Measurements from ENCODE around the gene SYNE2. TPM values are rescaled to one million over a fixed set of nuclear protein-coding genes. Genes with fewer than 3 reads are reported as not detected.

Gene SYNE2
- total RNA-seq, 1 donor from 2014 or later = 145 TPM

GRCh38 chr14:64092338-64092737 lies 239.5 kb downstream of the SYNE2 start:
- TF ChIP-seq POLR2A (IDR thresholded peaks at IDR 0.05) = no peak
- no peak for TF ChIP-seq POLR2AphosphoS5 (IDR thresholded peaks at IDR 0.05; ENCODE audit: insufficient read depth in 1 of 2, low read depth in 1 of 2)
- no peak for TF ChIP-seq CTCF (IDR thresholded peaks at IDR 0.05)
- H3K27ac ChIP-seq = no peak overlapping the region
- DNase-seq (ENCODE audit: extremely low spot score in 2 of 2) = no peak
- H3K9me3 ChIP-seq = no peaks in the 10 kb centered on the region
- no peaks in the 10 kb centered on the region for H3K27me3 ChIP-seq
- intact Hi-C loops (cut with DNase I) = no loop called here
- H3K4me3 ChIP-seq = no peak overlapping the region
- peaks cover 0 to 10% of the 10 kb centered on the region in 2 donors for H3K36me3 ChIP-seq
- H3K4me1 ChIP-seq = no peaks in the 10 kb centered on the region

GRCh38 chr14:64092940-64093339 lies 240.1 kb downstream of the SYNE2 start:
- H3K27me3 ChIP-seq = no peaks in the 10 kb centered on the region
- DNase-seq (ENCODE audit: extremely low spot score in 2 of 2) = no peak
- H3K36me3 ChIP-seq = peaks cover 0 to 16% of the 10 kb centered on the region in 2 donors
- no peaks in the 10 kb centered on the region for H3K9me3 ChIP-seq
- intact Hi-C loops (cut with DNase I) = no loop called here
- H3K27ac ChIP-seq = no peak overlapping the region
- TF ChIP-seq CTCF (IDR thresholded peaks at IDR 0.05) (no peak), POLR2AphosphoS5 (IDR thresholded peaks at IDR 0.05; ENCODE audit: insufficient read depth in 1 of 2, low read depth in 1 of 2) (peak in 1 of 2 donors; percentile 15), POLR2A (IDR thresholded peaks at IDR 0.05) (no peak)
- H3K4me1 ChIP-seq = no peaks in the 10 kb centered on the region
- H3K4me3 ChIP-seq = no peak overlapping the region

GRCh38 chr14:64095620-64096019 lies 242.8 kb downstream of the SYNE2 start:
- intact Hi-C loops (cut with DNase I) = no loop called here
- peaks cover 0 to 9% of the 10 kb centered on the region in 2 donors for H3K36me3 ChIP-seq
- H3K27me3 ChIP-seq = no peaks in the 10 kb centered on the region
- no peak overlapping the region for H3K27ac ChIP-seq
- no peak for TF ChIP-seq CTCF (IDR thresholded peaks at IDR 0.05)
- TF ChIP-seq POLR2A (IDR thresholded peaks at IDR 0.05) = no peak
- TF ChIP-seq POLR2AphosphoS5 (IDR thresholded peaks at IDR 0.05; ENCODE audit: insufficient read depth in 1 of 2, low read depth in 1 of 2) = no peak
- H3K4me1 ChIP-seq = no peaks in the 10 kb centered on the region
- H3K9me3 ChIP-seq = no peaks in the 10 kb centered on the region
- no peak for DNase-seq (ENCODE audit: extremely low spot score in 2 of 2)
- no peak overlapping the region for H3K4me3 ChIP-seq

GRCh38 chr14:64098120-64098519 lies 245.3 kb downstream of the SYNE2 start:
- TF ChIP-seq CTCF (IDR thresholded peaks at IDR 0.05) (no peak), POLR2A (IDR thresholded peaks at IDR 0.05) (no peak), POLR2AphosphoS5 (IDR thresholded peaks at IDR 0.05; ENCODE audit: insufficient read depth in 1 of 2, low read depth in 1 of 2) (no peak)
- peaks cover 0 to 9% of the 10 kb centered on the region in 2 donors for H3K36me3 ChIP-seq

GRCh38 chr14:64107438-64107837 lies 254.6 kb downstream of the SYNE2 start:
- peaks cover 0 to 18% of the 10 kb centered on the region in 2 donors for H3K36me3 ChIP-seq
- no peaks in the 10 kb centered on the region for H3K9me3 ChIP-seq
- no peak overlapping the region for H3K27ac ChIP-seq
- H3K4me3 ChIP-seq = no peak overlapping the region
- no peaks in the 10 kb centered on the region for H3K4me1 ChIP-seq
- no peaks in the 10 kb centered on the region for H3K27me3 ChIP-seq
- TF ChIP-seq POLR2AphosphoS5 (IDR thresholded peaks at IDR 0.05; ENCODE audit: insufficient read depth in 1 of 2, low read depth in 1 of 2) = no peak
- no peak for DNase-seq (ENCODE audit: extremely low spot score in 2 of 2)
- intact Hi-C loops (cut with DNase I) = no loop called here

More at GRCh38 chr14:64098120-64098519, 245.3 kb downstream of the SYNE2 start:
- H3K27me3 ChIP-seq = no peaks in the 10 kb centered on the region
- H3K27ac ChIP-seq = no peak overlapping the region
- intact Hi-C loops (cut with DNase I) = no loop called here
- H3K4me1 ChIP-seq = no peaks in the 10 kb centered on the region
- no peak for DNase-seq (ENCODE audit: extremely low spot score in 2 of 2)
- no peaks in the 10 kb centered on the region for H3K9me3 ChIP-seq
- H3K4me3 ChIP-seq = no peak overlapping the region

All from vagina (tissue), 2 donors.